HG03066 (cell line): ENCODE data around the gene MAD1L1.

Source experiments
- ATAC-seq: cut with Tn5 transposase; IDR thresholded peaks from one replicate; pipeline ENCODE4 v1.9.1; 2021; ENCODE audit warnings: low read depth; ENCODE audit not compliant: unreplicated experiment

The MAD1L1 gene

GRCh38 chr7:1853986-1854865 is 378.5 kb downstream of the MAD1L1 start:
- no peak for ATAC-seq

GRCh38 chr7:1853431-1853985 is 379.2 kb downstream of the MAD1L1 start:
- no peak for ATAC-seq

- no peak for ATAC-seq
These were observed 380.0 kb downstream of the MAD1L1 start for GRCh38 chr7:1852517-1853430.

- no peak for ATAC-seq
These were observed 380.8 kb downstream of the MAD1L1 start for GRCh38 chr7:1851721-1852516.

- ATAC-seq, result no peak
These were observed 381.7 kb downstream of the MAD1L1 start for GRCh38 chr7:1850976-1851571.

GRCh38 chr7:1850111-1850975 is 382.4 kb downstream of the MAD1L1 start:
- ATAC-seq, result no peak

- no peak for ATAC-seq
These were observed 383.2 kb downstream of the MAD1L1 start for GRCh38 chr7:1849351-1850041.

- no peak for ATAC-seq
These were observed 383.8 kb downstream of the MAD1L1 start for GRCh38 chr7:1848911-1849311.

GRCh38 chr7:1848013-1848640 is 384.6 kb downstream of the MAD1L1 start:
- no peak for ATAC-seq

GRCh38 chr7:1847260-1848001 is 385.3 kb downstream of the MAD1L1 start:
- no peak for ATAC-seq

GRCh38 chr7:1846331-1847065 is 386.2 kb downstream of the MAD1L1 start:
- no peak for ATAC-seq

- ATAC-seq, result no peak
These were observed 387.0 kb downstream of the MAD1L1 start for GRCh38 chr7:1845536-1846311.

GRCh38 chr7:1844951-1845390 is 387.8 kb downstream of the MAD1L1 start:
- no peak for ATAC-seq

- ATAC-seq, result no peak
These were observed 388.3 kb downstream of the MAD1L1 start for GRCh38 chr7:1844336-1844950.

- ATAC-seq, result no peak
These were observed 388.8 kb downstream of the MAD1L1 start for GRCh38 chr7:1843921-1844335.
